ENCODE results near the gene LRP5.
"Not testable (repeated sequence)": the region's sequence is repeated elsewhere in the genome, so short reads cannot be mapped to it uniquely, and the experiment has no call there.

Gene LRP5

DNA sequence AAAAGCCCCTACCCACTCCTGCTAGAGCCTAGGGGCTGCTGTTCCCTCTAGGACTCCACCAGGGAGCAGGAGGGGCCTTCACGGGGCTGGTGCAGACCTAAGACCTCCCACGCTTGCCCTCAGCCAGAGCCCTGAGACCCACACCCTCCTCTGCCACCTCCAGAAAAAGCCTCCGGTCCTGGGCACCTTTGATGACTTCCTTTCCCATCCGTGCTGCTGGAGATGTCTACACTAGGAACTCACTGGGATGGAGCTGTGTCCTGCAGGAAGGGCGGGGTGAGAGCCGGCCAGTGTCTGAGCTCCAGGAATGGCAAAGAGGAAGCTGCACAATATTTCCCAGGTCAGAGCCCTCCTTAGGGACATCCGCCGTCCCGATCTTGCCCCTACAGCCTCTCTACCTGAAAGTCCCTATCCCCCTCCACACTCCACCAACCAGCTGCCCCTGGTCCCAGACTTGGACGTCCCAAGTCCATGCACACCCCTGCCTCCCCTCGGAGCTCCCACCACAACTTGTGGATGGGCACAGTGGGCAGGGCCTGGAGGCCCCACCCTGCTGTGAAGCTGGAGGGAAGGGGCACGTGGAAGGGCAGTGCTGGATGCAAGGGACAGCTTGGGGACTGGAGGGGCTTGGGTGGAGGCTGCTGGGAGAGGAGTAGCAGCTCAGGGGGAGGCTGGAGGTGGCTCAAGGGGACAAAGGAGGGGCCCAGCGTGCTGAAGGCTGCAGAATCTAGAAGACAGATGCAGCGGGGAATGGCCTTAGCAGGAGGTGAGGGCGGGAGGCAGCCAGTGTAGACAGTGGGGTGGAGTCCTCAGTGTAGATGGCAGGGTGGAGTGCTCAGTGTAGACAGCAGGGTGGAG is 13.5 kb upstream of the LRP5 start:
- H3K9me3 ChIP-seq (ENCODE audit: insufficient read depth, low read length): peaks cover 1% of the 10 kb centered on the region; the same call in 1 of the 2 replicates
- no peaks in the 10 kb centered on the region for H3K79me2 ChIP-seq (ENCODE audit: insufficient read depth, low read length)
- no peaks in the 10 kb centered on the region for H3K9me2 ChIP-seq (replicated peaks; ENCODE audit: insufficient read depth, low read length)
- no peak overlapping the region for H2AFZ ChIP-seq (ENCODE audit: low read depth, low read length, severe bottlenecking)
- H3K4me2 ChIP-seq (ENCODE audit: low read depth, low read length, poor library complexity, severe bottlenecking): no peak overlapping the region
- H3K27ac ChIP-seq (ENCODE audit: low read depth, low read length): no peak overlapping the region
- H3K4me3 ChIP-seq (ENCODE audit: insufficient read depth, low read length, poor library complexity, severe bottlenecking): no peak overlapping the region
- no peaks in the 10 kb centered on the region for H3F3A ChIP-seq (ENCODE audit: insufficient read depth)
- no peak overlapping the region for H3K9ac ChIP-seq (ENCODE audit: low read length)
- TF ChIP-seq EZH2phosphoT487 (conservative IDR thresholded peaks at IDR 0.05; ENCODE audit: low read length) (no peak), CTCF (IDR thresholded peaks at IDR 0.05; ENCODE audit: insufficient read depth, low read length, poor library complexity, severe bottlenecking) (no peak)
- H3K27me3 ChIP-seq (ENCODE audit: low read length): no peaks in the 10 kb centered on the region
- no peaks in the 10 kb centered on the region for H3K36me3 ChIP-seq (ENCODE audit: low read length)
- no peaks in the 10 kb centered on the region for H4K20me1 ChIP-seq (ENCODE audit: low read depth, low read length)

GRCh38 chr11:68299517-68299879 is 12.9 kb upstream of the LRP5 start:
- H3K9me2 ChIP-seq (replicated peaks; ENCODE audit: insufficient read depth, low read length); H3K36me3 ChIP-seq (ENCODE audit: low read length); H3K27me3 ChIP-seq (ENCODE audit: low read length); H3K9me3 ChIP-seq (ENCODE audit: insufficient read depth, low read length); H3K27ac ChIP-seq (ENCODE audit: low read depth, low read length); H3K4me3 ChIP-seq (ENCODE audit: insufficient read depth, low read length, poor library complexity, severe bottlenecking); H4K20me1 ChIP-seq (ENCODE audit: low read depth, low read length); H3K79me2 ChIP-seq (ENCODE audit: insufficient read depth, low read length); H2AFZ ChIP-seq (ENCODE audit: low read depth, low read length, severe bottlenecking); H3F3A ChIP-seq (ENCODE audit: insufficient read depth); H3K4me2 ChIP-seq (ENCODE audit: low read depth, low read length, poor library complexity, severe bottlenecking); H3K9ac ChIP-seq (ENCODE audit: low read length): not testable (repeated sequence)

- H3K4me3 ChIP-seq (ENCODE audit: insufficient read depth, low read length, poor library complexity, severe bottlenecking): no peak overlapping the region
- H3K79me2 ChIP-seq (ENCODE audit: insufficient read depth, low read length): no peaks in the 10 kb centered on the region
- no peaks in the 10 kb centered on the region for H3K36me3 ChIP-seq (ENCODE audit: low read length)
- H3K4me2 ChIP-seq (ENCODE audit: low read depth, low read length, poor library complexity, severe bottlenecking): no peak overlapping the region
- H3K27me3 ChIP-seq (ENCODE audit: low read length): no peaks in the 10 kb centered on the region
- H3K9ac ChIP-seq (ENCODE audit: low read length): no peak overlapping the region
- TF ChIP-seq CTCF (IDR thresholded peaks at IDR 0.05; ENCODE audit: insufficient read depth, low read length, poor library complexity, severe bottlenecking): no peak
- TF ChIP-seq EZH2phosphoT487 (conservative IDR thresholded peaks at IDR 0.05; ENCODE audit: low read length): no peak
- peaks cover 5% of the 10 kb centered on the region; the same call in 1 of the 2 replicates for H3K9me3 ChIP-seq (ENCODE audit: insufficient read depth, low read length)
- H3K9me2 ChIP-seq (replicated peaks; ENCODE audit: insufficient read depth, low read length): no peaks in the 10 kb centered on the region
- no peak overlapping the region for H3K27ac ChIP-seq (ENCODE audit: low read depth, low read length)
- no peaks in the 10 kb centered on the region for H4K20me1 ChIP-seq (ENCODE audit: low read depth, low read length)
- no peak overlapping the region for H2AFZ ChIP-seq (ENCODE audit: low read depth, low read length, severe bottlenecking)
- H3F3A ChIP-seq (ENCODE audit: insufficient read depth): no peaks in the 10 kb centered on the region
Observed at GRCh38 chr11:68300076-68300830, 12.1 kb upstream of the LRP5 start.

DNA sequence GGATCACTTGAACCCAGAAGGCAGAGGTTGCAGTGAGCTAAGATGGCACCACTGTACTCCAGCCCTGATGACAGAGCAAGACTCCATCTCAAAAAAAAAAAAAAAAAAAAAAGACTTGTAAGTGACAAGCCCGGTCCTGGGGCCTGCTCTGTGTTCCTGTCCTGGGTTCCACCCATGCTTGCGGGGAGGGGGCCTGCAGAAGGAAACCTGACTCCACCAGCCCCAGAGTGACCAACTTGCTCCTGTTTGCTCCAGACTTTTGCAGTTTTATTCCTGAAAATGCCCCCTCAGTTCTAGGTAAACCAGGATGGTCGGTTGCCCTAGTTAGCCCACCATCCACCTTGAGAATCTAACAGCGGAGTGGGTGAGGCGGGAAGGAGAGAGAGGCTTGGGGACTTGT is 10.1 kb upstream of the LRP5 start:
- Histone ChIP-seq H3F3A (ENCODE audit: insufficient read depth) (no peaks in the 10 kb centered on the region), H3K4me2 (ENCODE audit: low read depth, low read length, poor library complexity, severe bottlenecking) (no peak overlapping the region), H3K79me2 (ENCODE audit: insufficient read depth, low read length) (no peaks in the 10 kb centered on the region), H3K36me3 (ENCODE audit: low read length) (no peaks in the 10 kb centered on the region), H3K4me3 (ENCODE audit: insufficient read depth, low read length, poor library complexity, severe bottlenecking) (no peak overlapping the region), H3K27ac (ENCODE audit: low read depth, low read length) (no peak overlapping the region), H3K9ac (ENCODE audit: low read length) (no peak overlapping the region), H4K20me1 (ENCODE audit: low read depth, low read length) (no peaks in the 10 kb centered on the region), H3K9me2 (replicated peaks; ENCODE audit: insufficient read depth, low read length) (no peaks in the 10 kb centered on the region), H3K27me3 (ENCODE audit: low read length) (no peaks in the 10 kb centered on the region), H2AFZ (ENCODE audit: low read depth, low read length, severe bottlenecking) (no peak overlapping the region), H3K9me3 (ENCODE audit: insufficient read depth, low read length) (peaks cover 5% of the 10 kb centered on the region; the same call in 1 of the 2 replicates)
- no peak for TF ChIP-seq EZH2phosphoT487 (conservative IDR thresholded peaks at IDR 0.05; ENCODE audit: low read length)
- TF ChIP-seq CTCF (IDR thresholded peaks at IDR 0.05; ENCODE audit: insufficient read depth, low read length, poor library complexity, severe bottlenecking): no peak
